Activated T-cell treated with anti-CD3 and anti-CD28 coated beads for 48 hours (primary cell): ENCODE measurements around the gene ATP4A.
"Not testable (repeated sequence)": the region's sequence is repeated elsewhere in the genome, so short reads cannot be mapped to it uniquely, and the experiment has no call there.

Source experiments
- DNase-seq: peaks from one replicate; pipeline ENCODE4 v3.0.0-alpha.2; 2020; ENCODE audit warnings: low read depth

ATP4A gene

DNA sequence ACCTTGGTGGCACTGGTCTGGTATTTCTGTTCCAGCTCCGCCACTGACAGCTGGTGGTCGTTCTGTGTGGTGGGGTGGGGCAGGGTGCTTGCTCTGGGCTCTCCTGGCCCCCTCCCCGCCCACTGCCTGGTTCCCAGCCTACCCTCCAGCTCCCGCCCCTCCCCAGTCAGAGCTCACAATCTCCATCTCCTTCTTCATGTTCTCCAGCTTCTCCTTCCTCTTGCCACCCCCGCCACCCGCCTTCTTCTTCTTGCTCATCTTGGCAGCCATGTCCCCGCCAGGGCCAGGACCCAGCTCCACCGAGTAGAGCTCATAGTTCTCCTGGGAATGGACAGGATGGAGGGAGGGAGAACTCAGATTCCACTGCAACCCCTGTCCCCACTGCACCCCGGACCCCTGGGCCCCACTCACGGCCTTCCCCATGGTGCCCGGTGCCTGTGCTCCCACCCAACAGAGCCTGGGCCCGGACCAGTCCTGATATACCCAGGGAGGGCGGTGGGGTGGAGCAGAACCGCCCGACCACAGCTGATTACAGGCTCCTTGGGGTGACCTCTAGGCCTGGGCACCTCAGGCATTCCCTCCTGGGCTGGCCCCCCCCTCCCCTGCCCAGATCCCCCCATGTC lies at the start of gene ATP4A:
ATP4A (minus strand) TSS at position 452 of the 623 bp plus-strand sequence; CDS start at position 423, 29 bp downstream.
- DNase-seq: no peak

DNA sequence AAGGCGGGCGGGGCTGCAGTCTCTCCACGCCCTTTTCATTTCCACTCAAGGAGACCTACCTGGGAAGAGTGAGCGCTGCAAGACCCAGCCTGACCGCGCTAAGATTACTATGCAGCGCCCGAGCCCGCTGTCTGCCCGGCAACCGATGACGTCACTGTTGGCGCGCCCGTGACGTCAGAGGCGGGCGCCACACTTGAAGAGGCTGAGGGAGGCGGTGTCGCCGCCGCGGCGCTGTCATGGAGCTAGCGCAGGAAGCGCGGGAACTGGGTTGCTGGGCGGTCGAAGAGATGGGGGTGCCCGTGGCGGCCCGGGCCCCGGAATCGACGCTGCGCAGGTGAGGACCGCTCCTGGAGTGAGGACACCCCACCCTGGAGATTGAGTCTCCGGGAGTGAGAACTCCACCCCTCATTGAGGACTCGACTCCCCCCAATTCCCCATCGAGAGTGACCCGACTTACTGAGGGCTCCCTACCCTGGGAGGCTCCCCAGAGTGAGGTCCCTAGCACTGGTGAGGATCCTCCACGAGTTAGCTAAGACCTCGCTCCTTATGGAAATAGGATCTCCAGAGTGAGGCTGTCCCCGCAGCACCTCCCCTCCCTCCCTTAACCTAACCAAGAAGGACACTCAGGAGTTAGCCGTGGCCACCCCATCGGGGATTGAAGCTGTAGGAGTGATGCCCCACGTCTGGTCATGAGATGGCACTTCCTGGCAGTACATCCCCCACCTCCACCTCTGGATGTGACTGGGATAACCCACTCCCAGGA lies 49.3 kb upstream of the ATP4A start, which contains the start of gene HAUS5:
HAUS5 (plus strand) TSS at position 177 of the 763 bp plus-strand sequence; CDS start at position 237, 60 bp downstream.
- peak; percentile 97 for DNase-seq

DNA sequence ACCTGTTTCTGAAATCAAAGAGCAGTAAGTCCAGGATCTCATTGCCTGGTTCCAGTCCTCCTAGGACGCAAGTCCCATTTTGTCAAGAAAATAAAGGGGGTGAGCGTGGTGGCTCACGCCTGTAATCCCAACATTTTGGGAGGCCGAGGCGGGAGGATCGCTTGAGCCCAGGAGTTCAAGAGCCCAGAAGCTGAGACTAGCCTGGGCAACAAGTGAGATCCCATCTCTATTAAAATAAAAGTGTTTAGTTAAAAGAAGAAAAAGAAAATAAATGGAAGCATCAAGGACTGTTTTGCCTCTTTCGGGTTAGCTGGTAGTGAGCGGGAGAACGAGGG lies 48.7 kb upstream of the ATP4A start:
- no peak for DNase-seq

DNA sequence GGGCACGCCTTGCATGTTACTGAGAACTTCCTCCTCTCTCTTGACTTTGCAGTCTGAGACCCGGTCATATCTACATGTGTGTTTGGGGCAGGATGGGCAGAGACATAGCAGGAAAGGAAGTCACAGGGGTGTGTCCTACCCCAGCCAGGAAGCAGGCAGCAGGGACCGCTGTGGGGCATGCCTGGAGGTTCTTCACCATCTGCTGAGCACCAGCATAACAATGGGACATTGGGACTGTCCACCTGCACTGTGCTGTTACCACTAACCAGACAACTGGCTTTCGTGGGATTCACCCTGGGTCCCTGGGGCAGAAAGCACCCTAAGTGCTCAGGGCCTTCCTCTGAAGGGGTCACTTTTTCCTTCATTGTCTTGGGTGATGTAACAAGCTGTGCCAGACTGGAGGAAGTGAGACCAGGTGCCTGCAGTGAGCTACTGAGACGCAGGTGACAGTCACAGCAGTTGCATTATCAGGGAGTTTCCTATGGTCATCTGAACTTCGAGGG lies 46.4 kb upstream of the ATP4A start:
- DNase-seq: no peak

DNA sequence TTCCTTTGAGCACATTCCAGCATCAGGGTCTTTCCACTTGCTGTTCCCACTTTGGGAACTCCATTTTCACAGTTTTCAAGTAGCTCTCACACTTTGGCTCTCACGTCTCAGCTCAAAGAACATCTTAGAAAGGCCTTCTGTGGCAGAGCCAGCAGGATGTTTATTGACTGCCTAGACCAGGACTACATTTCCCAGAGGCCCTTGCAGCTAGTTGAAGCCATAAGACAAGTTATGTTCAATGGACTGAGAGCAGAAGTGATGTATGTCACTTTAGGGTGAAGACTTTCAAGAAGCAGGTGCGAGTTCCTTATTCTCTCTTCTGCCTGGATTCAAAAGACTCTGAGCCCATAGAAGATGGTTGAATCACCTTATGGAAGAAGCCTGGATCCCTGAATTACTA lies 44.8 kb upstream of the ATP4A start:
- no peak for DNase-seq

DNA sequence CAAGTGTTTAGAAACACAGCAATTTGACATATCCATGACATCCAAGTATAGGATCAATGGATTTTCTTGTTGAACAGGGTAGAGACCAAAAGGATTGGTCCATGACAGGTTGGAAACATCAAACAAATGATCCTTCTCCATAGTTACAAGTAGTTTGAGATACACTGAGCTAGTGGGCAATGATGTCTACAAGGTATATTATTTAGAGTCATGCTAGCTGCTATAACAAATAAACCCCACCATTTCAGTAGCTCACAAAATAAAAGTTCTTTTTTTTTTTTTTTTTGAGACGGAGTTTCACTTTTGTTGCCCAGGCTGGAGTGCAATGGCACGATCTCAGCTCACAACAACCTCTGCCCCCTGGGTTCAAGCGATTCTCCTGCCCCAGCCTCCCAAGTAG lies 44.2 kb upstream of the ATP4A start:
- no peak for DNase-seq

DNA sequence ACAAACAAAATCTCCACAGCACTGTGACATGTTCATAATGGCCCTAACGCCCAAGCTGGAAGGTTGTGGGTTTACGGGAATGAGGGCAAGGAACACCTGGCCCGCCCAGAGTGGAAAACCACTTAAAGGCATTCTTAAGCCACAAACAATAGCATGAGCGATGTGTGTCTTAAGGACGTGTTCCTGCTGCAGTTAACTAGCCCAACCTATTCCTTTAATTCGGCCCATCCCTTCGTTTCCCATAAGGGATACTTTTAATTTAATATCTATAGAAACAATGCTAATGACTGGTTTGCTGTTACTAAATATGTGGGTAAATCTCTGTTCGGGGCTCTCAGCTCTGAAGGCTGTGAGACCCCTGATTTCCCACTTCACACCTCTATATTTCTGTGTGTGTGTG lies 43.7 kb upstream of the ATP4A start:
- not testable (repeated sequence) for DNase-seq

DNA sequence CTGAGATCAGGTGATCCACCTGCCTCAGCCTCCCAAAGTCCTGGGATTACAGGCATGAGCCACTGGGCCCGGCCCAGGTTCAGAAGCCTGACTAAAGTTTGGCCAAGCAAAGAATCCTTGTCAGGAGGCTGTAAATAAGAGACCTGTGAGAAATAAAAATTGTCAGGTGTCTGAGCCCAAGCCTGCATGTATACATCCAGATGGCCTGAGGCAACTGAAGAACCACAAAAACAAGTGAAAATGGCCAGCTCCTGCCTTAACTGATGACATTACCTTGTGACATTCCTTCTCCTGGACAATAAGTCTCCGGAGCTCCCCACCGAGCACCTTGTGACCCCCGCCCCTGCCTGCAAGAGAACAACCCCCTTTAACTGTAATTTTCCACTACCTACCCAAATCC lies 41.0 kb upstream of the ATP4A start:
- DNase-seq: not testable (repeated sequence)

DNA sequence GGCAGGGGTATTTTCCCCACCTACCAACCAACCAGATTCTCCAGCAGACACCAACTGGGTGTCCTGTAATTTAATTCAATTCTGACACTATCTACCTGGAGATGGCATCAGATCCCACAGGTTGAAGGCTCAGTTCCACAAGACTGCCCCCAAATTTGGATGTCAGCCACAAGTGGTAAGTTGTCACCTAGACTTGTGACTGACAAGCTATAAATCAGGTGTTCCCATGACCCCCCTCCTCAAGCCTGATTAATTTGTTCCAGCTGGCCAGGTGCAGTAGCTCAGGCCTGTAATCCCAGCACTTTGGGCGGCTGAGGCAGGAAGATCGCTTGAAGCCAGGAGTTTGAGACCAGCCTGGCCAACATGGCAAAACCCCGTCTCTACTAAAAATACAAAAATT lies 38.5 kb upstream of the ATP4A start:
- DNase-seq: no peak

DNA sequence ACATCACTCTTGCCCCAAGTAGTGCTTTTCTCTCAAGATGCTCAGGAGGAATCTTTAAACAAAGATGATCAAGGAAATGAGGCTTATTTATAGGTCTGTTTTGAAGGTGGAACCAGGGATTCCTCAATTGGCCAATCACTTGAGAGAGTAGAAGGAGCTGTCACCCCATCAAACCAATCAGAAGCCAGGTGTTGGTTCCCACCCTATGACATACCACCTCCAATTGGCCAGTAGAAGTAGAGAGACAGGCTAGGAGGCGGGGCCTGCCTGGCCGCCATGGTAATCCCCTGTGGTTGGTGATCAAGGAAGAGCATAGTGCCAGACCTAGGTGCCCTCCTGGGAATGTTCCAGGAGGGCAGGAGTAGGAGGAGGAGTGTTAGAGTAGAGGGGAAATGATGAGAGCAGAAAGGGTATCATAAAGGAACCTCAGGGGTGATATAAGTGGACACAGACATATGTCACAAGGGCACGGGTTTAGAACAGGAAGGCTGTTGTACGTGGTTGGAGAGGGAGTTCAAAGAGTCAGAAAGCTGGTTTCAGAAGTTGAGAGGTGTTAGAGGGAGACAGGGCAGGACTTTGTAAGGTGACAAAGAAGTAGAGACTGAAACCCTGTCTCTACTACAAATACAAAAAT lies 33.0 kb upstream of the ATP4A start:
- no peak for DNase-seq

DNA sequence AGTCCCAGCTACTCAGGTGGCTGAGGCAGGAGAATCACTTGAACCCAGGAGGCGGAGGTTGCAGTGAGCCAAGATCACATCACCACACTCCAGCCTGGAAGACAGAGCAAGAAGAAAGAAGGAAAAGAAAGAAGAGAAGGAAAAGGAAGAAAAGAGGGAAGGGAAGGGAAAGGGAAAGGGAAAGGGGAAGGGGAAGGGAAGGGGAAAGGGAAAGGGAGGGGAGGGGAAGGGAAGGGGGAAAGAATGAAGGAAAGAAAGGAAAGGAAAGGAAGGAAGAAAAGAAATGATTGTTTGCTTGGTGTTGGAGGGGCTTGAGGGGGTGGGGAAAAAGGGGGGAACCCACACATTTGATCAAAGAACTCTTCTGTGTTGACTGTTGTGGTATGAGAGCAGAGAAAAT lies 32.5 kb upstream of the ATP4A start:
- no peak for DNase-seq

DNA sequence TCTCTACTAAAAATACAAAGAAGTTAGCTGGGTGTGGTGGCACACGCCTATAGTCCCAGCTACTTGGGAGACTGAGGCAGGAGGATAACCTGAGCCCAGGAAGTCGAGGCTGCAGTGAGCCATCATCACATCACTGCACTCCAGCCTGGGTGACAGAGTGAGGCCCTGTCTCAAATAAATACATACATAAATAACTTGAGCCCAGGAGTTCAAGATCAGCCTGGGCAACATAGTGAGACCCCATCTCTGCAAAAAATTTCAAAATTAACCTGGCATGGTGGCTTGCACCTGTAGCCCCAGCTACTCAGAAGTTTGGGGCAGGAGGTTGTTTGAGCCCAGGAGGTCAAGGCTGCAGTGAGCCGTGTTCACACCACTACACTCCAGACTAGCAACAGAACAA lies 31.6 kb upstream of the ATP4A start:
- not testable (repeated sequence) for DNase-seq

DNA sequence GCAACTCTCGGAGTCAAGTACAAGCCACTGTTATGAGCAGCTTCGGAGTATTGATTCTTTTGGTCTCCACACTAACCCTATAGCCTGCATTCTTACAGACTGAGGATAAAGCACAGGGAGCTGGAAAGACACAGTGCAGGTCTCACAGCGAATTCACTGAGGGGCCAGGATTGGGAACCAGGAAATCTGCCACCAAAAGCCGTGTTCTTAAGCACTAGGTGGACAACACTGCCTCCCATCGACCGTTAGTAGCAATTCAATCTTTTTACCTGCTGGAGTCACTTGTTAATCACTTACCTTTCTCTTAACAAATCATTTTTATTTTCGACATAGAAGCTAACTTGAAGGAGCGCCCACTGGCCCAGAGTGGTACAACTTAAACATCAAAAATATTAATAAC lies 28.8 kb upstream of the ATP4A start:
- DNase-seq: no peak

DNA sequence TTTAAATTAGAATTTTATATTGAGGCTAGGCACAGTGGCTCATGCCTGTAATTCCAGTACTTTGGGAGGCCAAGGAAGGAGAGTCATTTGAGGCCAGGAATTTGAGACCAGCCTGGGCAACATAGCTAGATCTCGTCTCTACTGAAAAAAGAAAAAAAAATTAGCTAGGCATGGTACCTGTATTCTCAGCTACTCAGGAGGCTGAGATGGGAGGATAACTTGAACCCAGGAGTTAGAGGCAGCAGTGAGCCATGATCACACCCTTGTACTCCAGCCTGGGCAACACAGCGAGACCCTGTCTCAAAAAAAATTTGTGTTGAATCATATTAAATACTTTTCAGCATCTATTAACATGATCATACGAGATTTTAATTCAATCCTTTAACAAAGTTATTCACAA lies 27.4 kb upstream of the ATP4A start:
- no peak for DNase-seq

DNA sequence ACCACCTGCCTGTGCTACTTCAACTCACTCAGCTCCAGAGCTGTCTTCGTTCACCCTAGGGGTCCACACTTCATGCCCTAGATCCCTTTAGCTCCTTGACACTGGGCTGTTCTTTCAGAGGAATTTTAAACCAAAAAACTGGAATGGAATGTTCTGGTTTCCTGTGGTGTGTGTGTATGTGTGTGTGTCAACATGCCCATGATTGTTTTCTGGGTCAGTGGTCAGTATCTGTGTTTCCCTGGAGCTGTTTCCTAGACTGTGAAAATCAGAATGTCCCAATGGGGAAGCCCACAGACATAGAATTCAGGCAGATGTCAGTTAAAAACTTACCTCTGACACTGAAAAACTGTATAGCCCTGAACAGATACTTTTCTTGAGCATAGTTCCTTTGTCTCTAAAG lies 23.9 kb upstream of the ATP4A start:
- DNase-seq: no peak

DNA sequence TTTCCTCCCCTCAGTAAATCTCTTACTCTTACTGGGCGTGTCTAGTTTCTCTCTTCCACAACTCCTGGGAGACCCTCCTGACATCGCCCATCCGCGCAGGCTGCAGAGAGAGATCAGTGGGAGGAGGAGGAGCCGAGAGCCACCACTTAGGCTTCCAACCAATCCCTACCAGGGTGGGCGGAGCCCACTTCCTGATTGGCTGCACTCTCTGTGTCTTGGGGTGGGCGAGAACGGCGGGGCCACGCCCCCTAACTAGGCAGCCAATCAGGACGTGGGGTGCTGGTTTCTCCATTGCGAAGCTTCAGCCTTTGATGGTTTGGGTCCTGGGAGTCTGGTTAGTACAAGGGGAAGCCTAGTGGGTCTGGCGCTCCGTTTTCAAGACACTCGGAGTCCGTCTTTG lies 22.4 kb upstream of the ATP4A start, which contains the start of gene PMIS2:
PMIS2 (plus strand) TSS at position 326 of the 400 bp plus-strand sequence. CDS start 87 bp downstream, outside the sequence.
- DNase-seq: peak; percentile 44

DNA sequence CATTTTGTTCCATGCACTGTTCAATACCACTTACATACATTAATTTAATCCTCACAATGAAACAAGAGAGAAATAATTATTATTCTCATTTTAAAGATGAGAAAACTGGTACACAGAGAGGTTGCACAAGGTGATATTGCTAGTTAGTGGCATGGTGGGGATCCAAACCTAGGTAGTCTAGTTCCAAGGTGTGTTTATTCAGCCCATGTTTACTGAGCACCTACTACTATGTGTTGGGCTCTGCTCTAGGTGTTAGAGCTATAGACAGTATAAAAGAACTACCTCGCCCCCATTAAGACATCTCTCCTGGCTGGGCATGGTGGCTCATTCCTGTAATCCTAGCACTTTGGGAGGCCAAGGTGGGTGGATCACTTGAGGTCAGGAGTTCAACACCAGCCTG lies 19.3 kb upstream of the ATP4A start:
- DNase-seq: no peak

DNA sequence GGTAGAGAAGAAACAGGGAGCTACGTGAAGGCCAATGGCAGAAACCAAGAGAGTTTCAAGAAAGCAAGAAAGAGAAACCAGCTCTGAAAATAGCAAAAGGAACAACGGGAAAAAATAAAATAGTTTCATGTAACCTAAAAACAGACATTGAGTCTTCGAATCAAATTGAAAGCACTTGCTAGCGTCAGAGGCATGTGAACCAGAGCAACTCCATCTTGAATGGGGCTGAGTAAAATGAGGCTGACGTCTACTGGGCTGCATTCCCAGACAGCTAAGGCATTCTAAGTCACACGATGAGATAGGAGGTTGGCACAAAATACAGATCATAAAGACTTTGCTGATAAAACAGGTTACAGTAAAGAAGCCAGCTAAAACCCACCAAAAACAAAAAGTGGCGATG lies 15.2 kb upstream of the ATP4A start:
- no peak for DNase-seq

DNA sequence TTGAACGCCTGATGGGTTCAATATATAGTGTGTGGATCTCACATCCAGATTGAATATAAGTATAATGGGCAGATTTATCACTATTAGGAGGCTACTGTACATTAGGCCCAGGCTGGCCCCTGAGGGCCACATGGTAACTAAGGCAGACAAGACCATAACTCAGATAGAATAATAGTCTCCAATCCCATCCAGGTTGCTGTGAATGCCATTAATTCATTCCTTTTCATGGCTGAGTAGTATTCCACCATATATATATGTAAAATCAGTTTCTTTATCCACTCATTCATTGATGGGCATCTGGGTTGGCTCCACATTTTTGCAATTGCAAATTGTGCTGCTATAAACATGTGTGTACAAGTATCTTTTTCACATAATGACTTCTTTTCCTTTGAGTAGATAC lies 14.5 kb upstream of the ATP4A start:
- no peak for DNase-seq

DNA sequence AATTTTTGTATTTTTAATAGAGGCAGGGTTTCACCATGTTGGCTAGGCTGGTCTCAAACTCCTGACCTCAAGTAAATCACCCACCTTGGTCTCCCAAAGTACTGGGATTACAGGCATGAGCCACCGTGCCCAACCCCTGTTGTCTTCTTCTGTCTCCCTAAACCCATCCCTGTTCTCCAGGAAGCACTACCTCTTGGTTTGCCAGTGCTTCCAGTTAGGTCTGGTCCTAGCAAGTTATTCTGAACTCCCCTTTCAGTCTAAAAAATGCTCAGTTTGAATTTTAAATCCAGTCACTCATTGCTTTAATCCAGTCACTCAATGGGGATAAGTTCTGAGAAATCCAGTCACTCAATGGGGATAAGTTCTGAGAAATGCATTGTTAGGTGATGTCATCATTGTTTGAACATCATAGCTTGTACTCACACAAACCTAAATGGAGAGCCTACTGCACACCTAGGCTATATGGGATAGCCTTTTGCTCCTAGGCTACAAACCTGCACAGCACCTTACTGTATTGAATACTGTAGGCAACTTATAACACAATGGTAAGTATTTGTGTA lies 8.0 kb upstream of the ATP4A start:
- no peak for DNase-seq

DNA sequence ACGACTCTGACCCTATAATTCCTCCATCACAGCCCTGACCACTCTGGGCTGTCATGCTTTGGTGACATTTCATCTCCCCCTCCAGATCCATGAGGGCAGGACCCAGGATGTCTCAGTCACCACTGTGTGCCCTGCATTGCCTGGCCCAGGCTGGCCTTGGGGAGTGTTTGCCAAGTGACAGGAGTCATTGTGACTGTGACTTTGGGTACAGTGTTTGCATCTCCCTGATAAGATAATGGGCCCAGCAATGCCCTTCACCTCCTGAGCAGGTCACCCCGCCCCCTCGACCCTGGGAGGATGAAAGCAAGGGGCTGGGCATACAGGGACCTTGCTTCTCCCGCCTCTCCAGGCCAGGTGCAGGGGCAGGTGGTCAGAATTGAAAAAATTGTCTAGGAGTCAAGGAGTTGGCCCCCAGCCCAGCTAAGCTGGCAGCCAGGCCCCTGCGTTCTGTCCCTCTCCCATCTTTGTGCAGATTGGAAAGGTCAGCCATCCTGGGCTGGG lies 5.9 kb upstream of the ATP4A start:
- DNase-seq: no peak

DNA sequence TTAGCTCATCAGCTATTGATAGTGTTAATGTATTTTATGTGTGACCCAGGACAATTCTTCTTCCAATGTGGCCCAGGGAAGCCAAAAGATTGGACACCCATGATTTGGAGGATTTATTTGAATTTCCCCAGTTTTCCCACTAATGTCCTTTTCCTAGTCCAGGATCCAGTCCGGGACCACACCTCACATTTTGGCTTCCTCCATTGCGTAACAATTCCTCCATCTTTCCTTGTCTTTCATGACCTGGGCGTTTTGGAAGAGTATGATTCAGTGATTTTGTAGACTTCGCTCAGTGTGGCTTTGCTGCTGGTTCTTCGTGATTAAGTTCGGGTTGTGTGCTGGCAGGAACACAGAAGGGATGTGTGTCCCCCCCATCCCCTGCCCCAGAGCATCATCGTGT lies 3.3 kb upstream of the ATP4A start:
- DNase-seq: no peak
